HUES64 (cell line): ENCODE results near the gene SSX2IP.

Experiments
- H3K27ac ChIP-seq: 2 replicates; pipeline ENCODE4 v1.7.0; 2013; ENCODE audit warnings: low read depth, low read length, inconsistent platforms
- H3K27me3 ChIP-seq: 2 replicates; pipeline ENCODE4 v1.6.1; 2013; ENCODE audit warnings: mild to moderate bottlenecking, low read length; ENCODE audit not compliant: insufficient read depth
- H3K36me3 ChIP-seq: 2 replicates; pipeline ENCODE4 v1.6.1; 2013; ENCODE audit warnings: mild to moderate bottlenecking, low read length; ENCODE audit not compliant: insufficient read depth
- H3K4me1 ChIP-seq: 2 replicates; pipeline ENCODE4 v1.6.1; 2013; ENCODE audit warnings: mild to moderate bottlenecking, low read length, moderate library complexity; ENCODE audit not compliant: insufficient read depth
- H3K4me3 ChIP-seq: 2 replicates; pipeline ENCODE4 v1.5.1; 2013; ENCODE audit warnings: mild to moderate bottlenecking, low read length, moderate library complexity
- H3K9ac ChIP-seq: 2 replicates; pipeline ENCODE4 v1.6.1; 2013; ENCODE audit warnings: mild to moderate bottlenecking, low read depth, low read length
- H3K9me3 ChIP-seq: 2 replicates; pipeline ENCODE4 v1.6.1; 2013; ENCODE audit warnings: low read depth, low read length; ENCODE audit not compliant: insufficient read depth
- WGBS: fragments of 150-250, 120-280 bp; methylation state at CpG from one replicate; pipeline ENCODE4 v1.1.7; 2013; ENCODE audit warnings: missing lambda C conversion rate; 5-methylcytosine and 5-hydroxymethylcytosine counted together

SSX2IP gene

GRCh38 chr1:84613887-84614286, 76.4 kb downstream of the SSX2IP start:
- Histone ChIP-seq H3K4me3 (no peak overlapping the region), H3K36me3 (no peaks in the 10 kb centered on the region), H3K27ac (no peak overlapping the region), H3K9me3 (peaks cover 28% of the 10 kb centered on the region), H3K4me1 (0 out of 2 replicates have a peak, but pooled peaks cover 4% of the 10 kb centered on the region), H3K9ac (no peak overlapping the region), H3K27me3 (no peaks in the 10 kb centered on the region)
- WGBS: 97% methylated on average over 2 of the region's 2 CpGs

GRCh38 chr1:84613026-84613425, 77.2 kb downstream of the SSX2IP start:
- Histone ChIP-seq H3K27ac (no peak overlapping the region), H3K36me3 (no peaks in the 10 kb centered on the region), H3K9ac (no peak overlapping the region), H3K4me1 (0 out of 2 replicates have a peak, but pooled peaks cover 4% of the 10 kb centered on the region), H3K27me3 (no peaks in the 10 kb centered on the region), H3K9me3 (peaks cover 33% of the 10 kb centered on the region), H3K4me3 (no peak overlapping the region; the same call in 1 of the 2 replicates)
- 96% methylated on average over 2 of the region's 2 CpGs for WGBS

- Histone ChIP-seq H3K4me1 (0 out of 2 replicates have a peak, but pooled peaks cover 4% of the 10 kb centered on the region), H3K36me3 (no peaks in the 10 kb centered on the region), H3K9me3 (peaks cover 39% of the 10 kb centered on the region), H3K27ac (no peak overlapping the region; the same call in 1 of the 2 replicates), H3K9ac (peak overlapping the region; percentile 30; the same call in 1 of the 2 replicates), H3K27me3 (no peaks in the 10 kb centered on the region), H3K4me3 (no peak overlapping the region)
- 34% methylated on average over 3 of the region's 3 CpGs for WGBS
Measured at GRCh38 chr1:84611796-84612195, 78.5 kb downstream of the SSX2IP start.

GRCh38 chr1:84611091-84611490, 79.2 kb downstream of the SSX2IP start:
- no peak overlapping the region for H3K4me3 ChIP-seq
- no peak overlapping the region for H3K27ac ChIP-seq
- WGBS: 69% methylated on average over 1 of the region's 1 CpG
- no peaks in the 10 kb centered on the region for H3K27me3 ChIP-seq
- no peaks in the 10 kb centered on the region for H3K36me3 ChIP-seq
- peaks cover 46% of the 10 kb centered on the region for H3K9me3 ChIP-seq
- no peak overlapping the region for H3K9ac ChIP-seq
- H3K4me1 ChIP-seq: 0 out of 2 replicates have a peak, but pooled peaks cover 4% of the 10 kb centered on the region

GRCh38 chr1:84606977-84607376, 83.3 kb downstream of the SSX2IP start:
- no peaks in the 10 kb centered on the region for H3K27me3 ChIP-seq
- peaks cover 37% of the 10 kb centered on the region for H3K9me3 ChIP-seq
- no peak overlapping the region for H3K4me3 ChIP-seq
- H3K4me1 ChIP-seq: 0 out of 2 replicates have a peak, but pooled peaks cover 9% of the 10 kb centered on the region
- H3K27ac ChIP-seq: no peak overlapping the region
- H3K36me3 ChIP-seq: no peaks in the 10 kb centered on the region
- no peak overlapping the region for H3K9ac ChIP-seq
- WGBS: 83% methylated on average over 5 of the region's 5 CpGs

GRCh38 chr1:84605157-84605556, 85.1 kb downstream of the SSX2IP start:
- no peaks in the 10 kb centered on the region for H3K27me3 ChIP-seq
- 0 out of 2 replicates have a peak, but pooled peaks cover 5% of the 10 kb centered on the region for H3K4me1 ChIP-seq
- H3K36me3 ChIP-seq: no peaks in the 10 kb centered on the region
- H3K9me3 ChIP-seq: peaks cover 33% of the 10 kb centered on the region
- 89% methylated on average over 1 of the region's 1 CpG for WGBS
- H3K27ac ChIP-seq: no peak overlapping the region
- no peak overlapping the region for H3K9ac ChIP-seq
- no peak overlapping the region for H3K4me3 ChIP-seq

- no peak overlapping the region for H3K4me3 ChIP-seq
- H3K4me1 ChIP-seq: 0 out of 2 replicates have a peak, but pooled peaks cover 5% of the 10 kb centered on the region
- WGBS: 87% methylated on average over 14 of the region's 15 CpGs
- H3K9ac ChIP-seq: no peak overlapping the region
- no peak overlapping the region for H3K27ac ChIP-seq
- H3K27me3 ChIP-seq: no peaks in the 10 kb centered on the region
- H3K9me3 ChIP-seq: peaks cover 32% of the 10 kb centered on the region
- H3K36me3 ChIP-seq: no peaks in the 10 kb centered on the region
Measured at GRCh38 chr1:84603941-84604830, 86.1 kb downstream of the SSX2IP start.

- Histone ChIP-seq H3K9ac (no peak overlapping the region), H3K4me3 (no peak overlapping the region), H3K36me3 (no peaks in the 10 kb centered on the region)
Measured at GRCh38 chr1:84603223-84603622, 87.0 kb downstream of the SSX2IP start.

GRCh38 chr1:84600796-84601195, 89.5 kb downstream of the SSX2IP start:
- H3K4me3 ChIP-seq: no peak overlapping the region
- 90% methylated on average over 5 of the region's 5 CpGs for WGBS
- H3K36me3 ChIP-seq: no peaks in the 10 kb centered on the region
- peaks cover 9% of the 10 kb centered on the region; the same call in 1 of the 2 replicates for H3K4me1 ChIP-seq
- no peak overlapping the region for H3K9ac ChIP-seq
- peaks cover 12% of the 10 kb centered on the region for H3K9me3 ChIP-seq
- no peaks in the 10 kb centered on the region for H3K27me3 ChIP-seq
- no peak overlapping the region for H3K27ac ChIP-seq

More at GRCh38 chr1:84603223-84603622, 87.0 kb downstream of the SSX2IP start:
- Histone ChIP-seq H3K27me3 (no peaks in the 10 kb centered on the region), H3K27ac (no peak overlapping the region), H3K9me3 (peaks cover 29% of the 10 kb centered on the region), H3K4me1 (peaks cover 9% of the 10 kb centered on the region; the same call in 1 of the 2 replicates)
- 84% methylated on average over 2 of the region's 2 CpGs for WGBS

GRCh38 chr1:84598846-84599741, 91.2 kb downstream of the SSX2IP start:
- H3K9me3 ChIP-seq: no peaks in the 10 kb centered on the region
- H3K27ac ChIP-seq: no peak overlapping the region
- H3K4me1 ChIP-seq: peaks cover 9% of the 10 kb centered on the region; the same call in 1 of the 2 replicates
- H3K9ac ChIP-seq: no peak overlapping the region
- H3K27me3 ChIP-seq: no peaks in the 10 kb centered on the region
- 75% methylated on average over 4 of the region's 5 CpGs for WGBS
- H3K4me3 ChIP-seq: no peak overlapping the region
- H3K36me3 ChIP-seq: no peaks in the 10 kb centered on the region
